ENCODE data around the gene TAF6. TPM values are rescaled to one million over a fixed set of nuclear protein-coding genes. Genes with fewer than 3 reads are reported as not detected.
"Not testable (repeated sequence)": the region's sequence is repeated elsewhere in the genome, so short reads cannot be mapped to it uniquely, and the experiment has no call there.

The TAF6 gene
- total and polyA plus RNA-seq, 2 of the 4 experiments (the other 2 are of a cell fraction) = 11.3 to 55.3 TPM

- H3K4ac ChIP-seq (ENCODE audit: low read depth, low read length) = no peak overlapping the region
- H4K20me1 ChIP-seq (ENCODE audit: insufficient read depth, low read length) = no peaks in the 10 kb centered on the region
- H3K18ac ChIP-seq (ENCODE audit: low read depth, low read length) = no peak overlapping the region
- no peak overlapping the region for H2BK5ac ChIP-seq (ENCODE audit: low read depth, low read length, poor library complexity, severe bottlenecking)
- in situ Hi-C loops (cut with MboI; ENCODE audit: low sequenced_read_pairs) (no loop called here), intact Hi-C loops (cut with micrococcal nuclease) (no loop called here), dilution Hi-C loops (cut with HindIII; ENCODE audit: low sequenced_read_pairs, unreplicated experiment) (no loop called here)
- DNase-seq (no peak), ATAC-seq (ENCODE audit: low read depth) (no peak)
- H3K56ac ChIP-seq (ENCODE audit: extremely low read depth, insufficient read depth, low read length) = no peak overlapping the region
- BruUV-seq (replicated peaks) = no TSS peak
- no peak overlapping the region for H2AK5ac ChIP-seq (ENCODE audit: low read depth, low read length)
- H3K79me1 ChIP-seq (ENCODE audit: low read depth in 1 of 2, low read length in 2 of 2) = peaks cover 13 to 28% of the 10 kb centered on the region in 2 experiments; a peak in 3 of 4 replicates
- H3K23ac ChIP-seq (ENCODE audit: low read depth, low read length) = no peak overlapping the region
- no peak overlapping the region for H4K91ac ChIP-seq (ENCODE audit: insufficient read depth, low read depth, low read length)
- H3K27ac ChIP-seq (ENCODE audit: insufficient read depth, low read length) = no peak overlapping the region
- no peak overlapping the region for H3K4me2 ChIP-seq (ENCODE audit: low read depth, low read length)
- H2BK20ac ChIP-seq (ENCODE audit: low read depth, low read length) = no peak overlapping the region
- no peaks in the 10 kb centered on the region for H3K9me1 ChIP-seq (ENCODE audit: insufficient read depth, low read length)
- H4K5ac ChIP-seq (ENCODE audit: low read depth, low read length) = no peak overlapping the region
- no peaks in the 10 kb centered on the region for H3K27me3 ChIP-seq (ENCODE audit: control insufficient read depth, insufficient read depth, low read length)
- no peak overlapping the region for H2BK120ac ChIP-seq (ENCODE audit: low read depth, low read length)
- no peak overlapping the region for H2AFZ ChIP-seq (replicated peaks; ENCODE audit: low read length, poor library complexity)
- H3K36me3 ChIP-seq (ENCODE audit: control insufficient read depth, insufficient read depth, low read length) = peaks cover 4% of the 10 kb centered on the region; the same call in 1 of the 2 replicates
- ChIA-PET CTCF (interaction anchor here (0.8 kb wide), 1 partner anchor 16 kb away, joined by 6 read pairs; no protein-coding TSS in a partner anchor), POLR2A (ENCODE audit: unreplicated experiment) (interaction anchor here (0.7 kb wide), 2 partner anchors 12 to 456 kb away, joined by 4 to 5 read pairs; no protein-coding TSS in a partner anchor)
- no peak overlapping the region for H3K14ac ChIP-seq (replicated peaks; ENCODE audit: low read depth, low read length)
- H4K8ac ChIP-seq (ENCODE audit: low read depth in 2 of 2, low read length in 2 of 2) = no peak overlapping the region
- H2BK15ac ChIP-seq (ENCODE audit: low read depth, low read length) = no peak overlapping the region
- no peak overlapping the region for H2AK9ac ChIP-seq (replicated peaks; ENCODE audit: low read depth, low read length, poor library complexity)
- H3K4me3 ChIP-seq (ENCODE audit: insufficient read depth, low read depth, low read length) = no peak overlapping the region
- no CpG with 5 or more reads among the region's 2 CpGs for WGBS, 2 experiments (ENCODE audit: extremely low coverage in 2 of 2, insufficient read length in 1 of 2)
- no peaks in the 10 kb centered on the region for H3K9me3 ChIP-seq (ENCODE audit: control insufficient read depth, insufficient read depth, low read length)
- no peak overlapping the region for H3K9ac ChIP-seq (ENCODE audit: low read depth, low read length)
- TF ChIP-seq CHD1 (IDR thresholded peaks at IDR 0.05; ENCODE audit: low read depth, low read length) (no peak), BHLHE40 (IDR thresholded peaks at IDR 0.05; ENCODE audit: low read depth, low read length) (no peak), RCOR1 (IDR thresholded peaks at IDR 0.05; ENCODE audit: insufficient replicate concordance, low read length) (no peak), MXI1 (IDR thresholded peaks at IDR 0.05; ENCODE audit: borderline replicate concordance, low read depth, low read length) (no peak), RFX5 (IDR thresholded peaks at IDR 0.05; ENCODE audit: low read depth, low read length) (no peak), FOS (IDR thresholded peaks at IDR 0.05; ENCODE audit: low read depth, low read length) (no peak), MAFK (IDR thresholded peaks at IDR 0.05; ENCODE audit: low read depth, low read length) (no peak), SMC3 (IDR thresholded peaks at IDR 0.05; ENCODE audit: low read depth, low read length) (no peak), NFE2L2 (IDR thresholded peaks at IDR 0.05; ENCODE audit: low read depth, low read length) (no peak)
- 0 out of 2 replicates have a peak, but pooled peaks cover 2% of the 10 kb centered on the region for H3K4me1 ChIP-seq (ENCODE audit: control insufficient read depth, insufficient read depth, low read length)
Measured at GRCh38 chr7:100147278-100147677, 28.1 kb upstream of the TAF6 start.

GRCh38 chr7:100146350-100146749, 27.2 kb upstream of the TAF6 start:
- H4K5ac ChIP-seq (ENCODE audit: low read depth, low read length); H3K18ac ChIP-seq (ENCODE audit: low read depth, low read length); H3K9me1 ChIP-seq (ENCODE audit: insufficient read depth, low read length); POLR2A ChIA-PET (ENCODE audit: unreplicated experiment); H3K27me3 ChIP-seq (ENCODE audit: control insufficient read depth, insufficient read depth, low read length); H4K91ac ChIP-seq (ENCODE audit: insufficient read depth, low read depth, low read length); H2BK20ac ChIP-seq (ENCODE audit: low read depth, low read length); H3K27ac ChIP-seq (ENCODE audit: insufficient read depth, low read length); H3K14ac ChIP-seq (replicated peaks; ENCODE audit: low read depth, low read length); H3K4me2 ChIP-seq (ENCODE audit: low read depth, low read length); DNase-seq; H3K4me1 ChIP-seq (ENCODE audit: control insufficient read depth, insufficient read depth, low read length); H3K4ac ChIP-seq (ENCODE audit: low read depth, low read length); H3K56ac ChIP-seq (ENCODE audit: extremely low read depth, insufficient read depth, low read length); H3K4me3 ChIP-seq (ENCODE audit: insufficient read depth, low read depth, low read length); intact Hi-C loops (cut with micrococcal nuclease); in situ Hi-C loops (cut with MboI; ENCODE audit: low sequenced_read_pairs); H2BK15ac ChIP-seq (ENCODE audit: low read depth, low read length); H3K36me3 ChIP-seq (ENCODE audit: control insufficient read depth, insufficient read depth, low read length); H4K8ac ChIP-seq (ENCODE audit: low read depth in 2 of 2, low read length in 2 of 2); BruUV-seq (replicated peaks); dilution Hi-C loops (cut with HindIII; ENCODE audit: low sequenced_read_pairs, unreplicated experiment); H2BK5ac ChIP-seq (ENCODE audit: low read depth, low read length, poor library complexity, severe bottlenecking); H3K9ac ChIP-seq (ENCODE audit: low read depth, low read length); H2AK5ac ChIP-seq (ENCODE audit: low read depth, low read length); H2AK9ac ChIP-seq (replicated peaks; ENCODE audit: low read depth, low read length, poor library complexity); ATAC-seq (ENCODE audit: low read depth); H3K9me3 ChIP-seq (ENCODE audit: control insufficient read depth, insufficient read depth, low read length); H2AFZ ChIP-seq (replicated peaks; ENCODE audit: low read length, poor library complexity); H4K20me1 ChIP-seq (ENCODE audit: insufficient read depth, low read length); H2BK120ac ChIP-seq (ENCODE audit: low read depth, low read length); H3K23ac ChIP-seq (ENCODE audit: low read depth, low read length): not testable (repeated sequence)
- CTCF ChIA-PET = interaction anchor here (0.8 kb wide), 1 partner anchor 15 kb away, joined by 6 read pairs; no protein-coding TSS in a partner anchor
- no CpG with 5 or more reads among the region's 4 CpGs for WGBS, 2 experiments (ENCODE audit: extremely low coverage in 2 of 2, insufficient read length in 1 of 2)
- peaks cover 13 to 22% of the 10 kb centered on the region in 2 experiments; a peak in 3 of 4 replicates for H3K79me1 ChIP-seq (ENCODE audit: low read depth in 1 of 2, low read length in 2 of 2)
